ENCODE data around the gene LAMB1. TPM values are rescaled to one million over a fixed set of nuclear protein-coding genes. Genes with fewer than 3 reads are reported as not detected.
A peak's percentile ranks its signal among the peaks of the same experiment; 100 is the strongest.

Gene LAMB1
- total and polyA plus RNA-seq, 2 of the 13 experiments (the other 11 are each of a cell fraction or from before 2014, with no cell fraction given): 109 to 124 TPM

- TF ChIP-seq RBM22 (optimal IDR thresholded peaks at IDR 0.05; ENCODE audit: low read length) (no peak), ZNF652 (CRISPR knock-in tag; IDR thresholded peaks at IDR 0.05; ENCODE audit: borderline replicate concordance, low read depth) (no peak), NFE2 (CRISPR knock-in tag; IDR thresholded peaks at IDR 0.05) (no peak)
Observed at GRCh38 chr7:107876916-107877315, 126.0 kb downstream of the LAMB1 start (continued).

DNA sequence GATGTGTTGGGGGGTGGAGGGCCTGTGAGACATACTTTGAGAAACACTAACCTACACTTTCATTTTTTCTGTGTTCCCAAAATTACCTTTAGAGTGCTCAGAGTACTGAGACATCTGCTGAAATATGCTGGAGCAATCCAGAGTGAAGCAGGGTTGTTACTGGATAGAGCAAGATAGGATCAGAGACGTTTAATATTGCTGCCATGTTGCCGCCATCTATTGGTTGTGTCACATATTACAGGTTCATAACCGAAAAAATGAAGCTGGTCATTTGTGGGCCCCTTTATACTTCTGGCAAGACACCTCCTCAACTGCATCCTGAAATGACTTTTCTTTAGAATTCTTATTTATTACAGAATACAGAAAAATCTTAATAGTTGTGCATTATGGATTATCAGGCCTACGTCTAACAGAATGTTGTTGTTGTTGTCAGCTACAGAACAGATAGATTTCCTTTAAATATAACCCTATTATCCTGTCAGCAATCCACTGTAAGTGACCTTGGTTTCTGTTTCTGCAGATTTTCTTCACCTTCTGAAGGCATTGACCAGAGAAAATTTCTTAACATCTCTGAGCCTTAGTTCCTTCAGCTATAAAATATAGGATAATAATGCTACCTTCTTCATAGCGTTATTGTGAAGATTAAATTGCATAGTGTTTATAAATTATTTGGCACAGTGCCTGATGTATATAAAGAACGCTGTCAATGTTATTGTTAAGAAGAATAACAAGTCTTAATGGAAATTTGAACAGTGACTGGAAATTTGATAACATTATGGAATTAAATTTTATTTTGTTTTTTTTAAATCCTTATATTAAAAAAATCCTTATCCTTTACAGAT lies 128.1 kb downstream of the LAMB1 start:
- H3K27me3 ChIP-seq (ENCODE audit: control insufficient read depth in 1 of 2, insufficient read depth in 2 of 2, low read length in 2 of 2): peaks cover 0 to 14% of the 10 kb centered on the region in 2 experiments; a peak in 2 of 5 replicates
- H3K9ac ChIP-seq (ENCODE audit: insufficient read depth, low read depth, low read length): no peak overlapping the region
- H3K36me3 ChIP-seq (replicated peaks in 1 of 2; ENCODE audit: control insufficient read depth in 1 of 2, insufficient read depth in 2 of 2, low read length in 2 of 2): no peaks in the 10 kb centered on the region
- peaks cover 9% of the 10 kb centered on the region for H3K4me1 ChIP-seq (ENCODE audit: insufficient read depth, low read length)
- no peaks in the 10 kb centered on the region for H4K20me1 ChIP-seq (ENCODE audit: insufficient read depth, low read length)
- ATAC-seq (peak; percentile 88), FAIRE-seq (peak; percentile 80), DNase-seq (ENCODE audit: low spot score) (peak; percentile 63)
- H3K4me3 ChIP-seq (replicated peaks in 1 of 3; ENCODE audit: insufficient read depth in 1 of 3, low read depth in 2 of 3, low read length in 3 of 3): no peak overlapping the region
- in situ Hi-C loops (cut with HindIII; ENCODE audit: extremely low pct_ligation_motif_present, low pct_unique_long_range_greater_than_20kb) (loop anchor here (5.0 to 25.0 kb wide), 3 partner anchors 133 to 663 kb away; partner anchors contain the start of genes CBLL1 and GPR22), intact Hi-C loops (cut with micrococcal nuclease; ENCODE audit: unreplicated experiment) (loop anchor here (1.0 kb wide), 4 partner anchors 96 to 412 kb away; no protein-coding TSS in a partner anchor)
- POLR2A ChIA-PET: interaction anchor here (0.8 to 3.3 kb wide), 2 partner anchors 95 to 132 kb away, joined by 3 to 30 read pairs; partner anchors contain the start of gene CBLL1
- CTCF ChIA-PET (ENCODE audit: low intra/inter-chr PET ratio, low total read pairs): interaction anchor here (1.3 to 2.7 kb wide), 3 partner anchors 121 to 1082 kb away, joined by 3 to 30 read pairs (median 5); partner anchors contain the start of gene CBLL1
- no peaks in the 10 kb centered on the region for H3K9me3 ChIP-seq (ENCODE audit: low read length)
- no TSS peak for BruUV-seq (replicated peaks)
- H3K27ac ChIP-seq (ENCODE audit: extremely low read length, insufficient read depth, low read length): no peak overlapping the region
- no peaks in the 10 kb centered on the region for H3K79me2 ChIP-seq (ENCODE audit: insufficient read depth, low read length)
- H2AFZ ChIP-seq (ENCODE audit: low read length): no peak overlapping the region
- H3K4me2 ChIP-seq (ENCODE audit: low read depth, low read length): no peak overlapping the region
- WGBS (ENCODE audit: low lambda C conversion rate): 18% methylated on average over 6 of the region's 6 CpGs
- TF ChIP-seq ZNF776 (CRISPR knock-in tag; IDR thresholded peaks at IDR 0.05) (no peak), SP5 (CRISPR knock-in tag; IDR thresholded peaks at IDR 0.05; ENCODE audit: borderline replicate concordance, low read depth) (no peak), SMC3 (IDR thresholded peaks at IDR 0.05; ENCODE audit: low read length) (peak; percentile 75), ZNF598 (CRISPR knock-in tag; IDR thresholded peaks at IDR 0.05; ENCODE audit: borderline replicate concordance) (no peak), FOXA3 (CRISPR knock-in tag; IDR thresholded peaks at IDR 0.05) (peak; percentile 3; the same call in 1 of the 2 replicates), GATAD2A (CRISPR knock-in tag; IDR thresholded peaks at IDR 0.05) (0 out of 2 replicates have a peak, but pooled peaks have one; percentile 26), ESRRA (CRISPR knock-in tag; IDR thresholded peaks at IDR 0.05; ENCODE audit: low read depth) (no peak), FOXK1 (CRISPR knock-in tag; IDR thresholded peaks at IDR 0.05; ENCODE audit: borderline replicate concordance, low read depth) (peak; percentile 18; the same call in 1 of the 2 replicates), ATF7 (IDR thresholded peaks at IDR 0.05) (no peak), ATF7 (CRISPR knock-in tag; IDR thresholded peaks at IDR 0.05) (no peak), CTCF (CRISPR knock-in tag; IDR thresholded peaks at IDR 0.05) (peak; percentile 85), ZNF547 (CRISPR knock-in tag; IDR thresholded peaks at IDR 0.05) (no peak), LBX2 (CRISPR knock-in tag; IDR thresholded peaks at IDR 0.05; ENCODE audit: borderline replicate concordance) (no peak), KLF12 (CRISPR knock-in tag; IDR thresholded peaks at IDR 0.05; ENCODE audit: borderline replicate concordance) (no peak), RXRB (CRISPR knock-in tag; IDR thresholded peaks at IDR 0.05; ENCODE audit: borderline replicate concordance) (peak; percentile 17; the same call in 1 of the 2 replicates), ZBTB33 (CRISPR knock-in tag; IDR thresholded peaks at IDR 0.05) (no peak)

Data from HepG2 (cell line).